ENCODE measurements around the gene SH3BP4. TPM values are rescaled to one million over a fixed set of nuclear protein-coding genes. Genes with fewer than 3 reads are reported as not detected.

The SH3BP4 gene
- total RNA-seq, 1 donor from 2014 or later: 51.9 TPM

GRCh38 chr2:235077046-235077445 lies 125.2 kb downstream of the SH3BP4 start:
- H3K27ac Mint-ChIP-seq (ENCODE audit: unreplicated experiment): no peak overlapping the region
- no peak for DNase-seq (ENCODE audit: low spot score)
- H3K9me3 Mint-ChIP-seq (ENCODE audit: low read depth): no peaks in the 10 kb centered on the region
- H3K27me3 Mint-ChIP-seq (ENCODE audit: low read depth): no peaks in the 10 kb centered on the region
- H3K4me3 Mint-ChIP-seq (ENCODE audit: unreplicated experiment): no peak overlapping the region
- H3K36me3 Mint-ChIP-seq (ENCODE audit: low read depth): no peaks in the 10 kb centered on the region
- H3K4me1 Mint-ChIP-seq (ENCODE audit: low read depth): no peaks in the 10 kb centered on the region
- no peak for TF ChIP-seq CTCF (IDR thresholded peaks at IDR 0.05)

- Mint-ChIP-seq H3K9me3 (ENCODE audit: low read depth) (no peaks in the 10 kb centered on the region), H3K4me3 (ENCODE audit: unreplicated experiment) (no peak overlapping the region), H3K4me1 (ENCODE audit: low read depth) (no peaks in the 10 kb centered on the region), H3K27ac (ENCODE audit: unreplicated experiment) (no peak overlapping the region), H3K36me3 (ENCODE audit: low read depth) (no peaks in the 10 kb centered on the region), H3K27me3 (ENCODE audit: low read depth) (no peaks in the 10 kb centered on the region)
- TF ChIP-seq CTCF (IDR thresholded peaks at IDR 0.05): no peak
- no peak for DNase-seq (ENCODE audit: low spot score)
These were observed 126.4 kb downstream of the SH3BP4 start for GRCh38 chr2:235078182-235078581.

- no peak for DNase-seq (ENCODE audit: low spot score)
- H3K27me3 Mint-ChIP-seq (ENCODE audit: low read depth): no peaks in the 10 kb centered on the region
- no peaks in the 10 kb centered on the region for H3K4me1 Mint-ChIP-seq (ENCODE audit: low read depth)
- H3K4me3 Mint-ChIP-seq (ENCODE audit: unreplicated experiment): no peak overlapping the region
- H3K27ac Mint-ChIP-seq (ENCODE audit: unreplicated experiment): no peak overlapping the region
- no peaks in the 10 kb centered on the region for H3K9me3 Mint-ChIP-seq (ENCODE audit: low read depth)
- H3K36me3 Mint-ChIP-seq (ENCODE audit: low read depth): no peaks in the 10 kb centered on the region
- no peak for TF ChIP-seq CTCF (IDR thresholded peaks at IDR 0.05)
These were observed 127.2 kb downstream of the SH3BP4 start for GRCh38 chr2:235078914-235079472.

- H3K4me3 Mint-ChIP-seq (ENCODE audit: unreplicated experiment): no peak overlapping the region
- peaks cover 6% of the 10 kb centered on the region for H3K9me3 Mint-ChIP-seq (ENCODE audit: low read depth)
- TF ChIP-seq CTCF (IDR thresholded peaks at IDR 0.05): no peak
- no peak for DNase-seq (ENCODE audit: low spot score)
- H3K27me3 Mint-ChIP-seq (ENCODE audit: low read depth): no peaks in the 10 kb centered on the region
- H3K36me3 Mint-ChIP-seq (ENCODE audit: low read depth): no peaks in the 10 kb centered on the region
- no peaks in the 10 kb centered on the region for H3K4me1 Mint-ChIP-seq (ENCODE audit: low read depth)
- H3K27ac Mint-ChIP-seq (ENCODE audit: unreplicated experiment): no peak overlapping the region
These were observed 128.3 kb downstream of the SH3BP4 start for GRCh38 chr2:235080101-235080500.

- no peak for DNase-seq (ENCODE audit: low spot score)
- H3K9me3 Mint-ChIP-seq (ENCODE audit: low read depth): peaks cover 8% of the 10 kb centered on the region
- H3K4me3 Mint-ChIP-seq (ENCODE audit: unreplicated experiment): no peak overlapping the region
- no peak for TF ChIP-seq CTCF (IDR thresholded peaks at IDR 0.05)
- H3K27me3 Mint-ChIP-seq (ENCODE audit: low read depth): peaks cover 1% of the 10 kb centered on the region
- H3K27ac Mint-ChIP-seq (ENCODE audit: unreplicated experiment): no peak overlapping the region
- H3K36me3 Mint-ChIP-seq (ENCODE audit: low read depth): no peaks in the 10 kb centered on the region
- peaks cover 1% of the 10 kb centered on the region for H3K4me1 Mint-ChIP-seq (ENCODE audit: low read depth)
These were observed 130.9 kb downstream of the SH3BP4 start for GRCh38 chr2:235082578-235083338.
